WTC11 (cell line): ENCODE measurements around the gene FSD2.

ENCODE experiments used
- FOXK1 ChIP-seq: sonication (generic); formaldehyde crosslinking; IDR thresholded peaks from 2 replicates; pipeline ENCODE4 v1.8.0; 2022; ENCODE audit warnings: mild to moderate bottlenecking, moderate library complexity, missing genetic modification reagents
- FOXP4 ChIP-seq: sonication (generic); formaldehyde crosslinking; IDR thresholded peaks from 2 replicates; pipeline ENCODE4 v1.8.0; 2022; ENCODE audit warnings: mild to moderate bottlenecking, missing genetic modification reagents
- GABPB1 ChIP-seq: sonication (generic); formaldehyde crosslinking; IDR thresholded peaks from 2 replicates; pipeline ENCODE4 v1.8.1; 2023; ENCODE audit warnings: mild to moderate bottlenecking, missing genetic modification reagents
- GRHL2 ChIP-seq: fragments of 250-450 bp; sonication (Bioruptor Pico); IDR thresholded peaks from 2 replicates; pipeline ENCODE4 v1.8.0; 2022; ENCODE audit warnings: mild to moderate bottlenecking, moderate library complexity; ENCODE audit not compliant: insufficient replicate concordance, severe bottlenecking
- NR2C2 ChIP-seq: sonication (generic); formaldehyde crosslinking; IDR thresholded peaks from 2 replicates; pipeline ENCODE4 v1.8.0; 2022; ENCODE audit warnings: mild to moderate bottlenecking, missing genetic modification reagents
- TF ChIP-seq, protein P1 (sequence below): sonication (generic); formaldehyde crosslinking; IDR thresholded peaks from 2 replicates; pipeline ENCODE4 v1.8.1; 2022; ENCODE audit warnings: low read depth, mild to moderate bottlenecking, moderate library complexity, missing genetic modification reagents, borderline replicate concordance
- TF ChIP-seq, protein P2 (sequence below): fragments of 200-600 bp; IDR thresholded peaks from 2 replicates; pipeline ENCODE4 v1.8.0; 2022; ENCODE audit warnings: antibody characterized with exemption
- TF ChIP-seq, protein P3 (sequence below): sonication (generic); formaldehyde crosslinking; IDR thresholded peaks from 2 replicates; pipeline ENCODE4 v1.8.1; 2023; ENCODE audit warnings: mild to moderate bottlenecking, missing genetic modification reagents, moderate library complexity

DNA sequence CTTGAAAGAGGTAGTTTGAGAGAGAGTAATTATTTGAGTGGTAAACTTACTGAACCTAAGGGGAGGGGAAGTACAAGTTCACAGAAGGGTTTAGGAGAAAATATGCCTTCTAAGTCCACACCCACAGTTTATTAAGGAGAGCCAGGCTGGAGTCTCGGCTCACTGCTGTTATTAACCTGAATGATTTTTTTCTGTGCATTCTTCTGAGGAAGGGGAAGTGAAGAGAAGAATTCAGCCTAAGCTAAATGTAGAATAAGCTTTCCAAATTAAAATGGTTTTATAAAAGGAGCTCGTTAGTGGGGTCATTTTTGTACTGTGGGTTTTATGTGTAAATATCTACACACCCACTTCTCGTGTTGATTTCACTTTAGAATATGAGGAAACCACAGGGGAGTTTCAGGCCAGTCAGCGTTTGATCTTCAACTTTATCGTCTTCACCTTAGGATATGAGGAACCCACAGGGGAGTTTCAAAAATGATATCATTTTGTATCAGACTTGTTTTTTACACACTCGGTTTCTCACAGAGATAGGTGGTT is 5.1 kb upstream of the FSD2 start:
- TF ChIP-seq GABPB1 (CRISPR knock-in tag) (no peak), NR2C2 (no peak), FOXP4 (CRISPR knock-in tag) (no peak), GRHL2 (CRISPR knock-in tag) (no peak), FOXK1 (no peak)
- TF ChIP-seq, protein P1, sequence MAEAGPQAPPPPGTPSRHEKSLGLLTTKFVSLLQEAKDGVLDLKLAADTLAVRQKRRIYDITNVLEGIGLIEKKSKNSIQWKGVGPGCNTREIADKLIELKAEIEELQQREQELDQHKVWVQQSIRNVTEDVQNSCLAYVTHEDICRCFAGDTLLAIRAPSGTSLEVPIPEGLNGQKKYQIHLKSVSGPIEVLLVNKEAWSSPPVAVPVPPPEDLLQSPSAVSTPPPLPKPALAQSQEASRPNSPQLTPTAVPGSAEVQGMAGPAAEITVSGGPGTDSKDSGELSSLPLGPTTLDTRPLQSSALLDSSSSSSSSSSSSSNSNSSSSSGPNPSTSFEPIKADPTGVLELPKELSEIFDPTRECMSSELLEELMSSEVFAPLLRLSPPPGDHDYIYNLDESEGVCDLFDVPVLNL: no peak
- TF ChIP-seq, protein P2, sequence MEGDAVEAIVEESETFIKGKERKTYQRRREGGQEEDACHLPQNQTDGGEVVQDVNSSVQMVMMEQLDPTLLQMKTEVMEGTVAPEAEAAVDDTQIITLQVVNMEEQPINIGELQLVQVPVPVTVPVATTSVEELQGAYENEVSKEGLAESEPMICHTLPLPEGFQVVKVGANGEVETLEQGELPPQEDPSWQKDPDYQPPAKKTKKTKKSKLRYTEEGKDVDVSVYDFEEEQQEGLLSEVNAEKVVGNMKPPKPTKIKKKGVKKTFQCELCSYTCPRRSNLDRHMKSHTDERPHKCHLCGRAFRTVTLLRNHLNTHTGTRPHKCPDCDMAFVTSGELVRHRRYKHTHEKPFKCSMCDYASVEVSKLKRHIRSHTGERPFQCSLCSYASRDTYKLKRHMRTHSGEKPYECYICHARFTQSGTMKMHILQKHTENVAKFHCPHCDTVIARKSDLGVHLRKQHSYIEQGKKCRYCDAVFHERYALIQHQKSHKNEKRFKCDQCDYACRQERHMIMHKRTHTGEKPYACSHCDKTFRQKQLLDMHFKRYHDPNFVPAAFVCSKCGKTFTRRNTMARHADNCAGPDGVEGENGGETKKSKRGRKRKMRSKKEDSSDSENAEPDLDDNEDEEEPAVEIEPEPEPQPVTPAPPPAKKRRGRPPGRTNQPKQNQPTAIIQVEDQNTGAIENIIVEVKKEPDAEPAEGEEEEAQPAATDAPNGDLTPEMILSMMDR: no peak
- TF ChIP-seq, protein P3, sequence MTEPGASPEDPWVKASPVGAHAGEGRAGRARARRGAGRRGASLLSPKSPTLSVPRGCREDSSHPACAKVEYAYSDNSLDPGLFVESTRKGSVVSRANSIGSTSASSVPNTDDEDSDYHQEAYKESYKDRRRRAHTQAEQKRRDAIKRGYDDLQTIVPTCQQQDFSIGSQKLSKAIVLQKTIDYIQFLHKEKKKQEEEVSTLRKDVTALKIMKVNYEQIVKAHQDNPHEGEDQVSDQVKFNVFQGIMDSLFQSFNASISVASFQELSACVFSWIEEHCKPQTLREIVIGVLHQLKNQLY (CRISPR knock-in tag): no peak
